ENCODE measurements around the gene FAM174C.
A peak's percentile ranks its signal among the peaks of the same experiment; 100 is the strongest.

The FAM174C gene

GRCh38 chr19:1262623-1263123 lies 12.7 kb upstream of the FAM174C start:
- peak; percentile 30 for DNase-seq

- no peak for DNase-seq
Observed at GRCh38 chr19:1263188-1263587, 12.1 kb upstream of the FAM174C start.

GRCh38 chr19:1264801-1265614 lies 10.3 kb upstream of the FAM174C start:
- DNase-seq, result peak; percentile 73

- DNase-seq, result no peak
Observed at GRCh38 chr19:1265615-1266128, 9.7 kb upstream of the FAM174C start.

- DNase-seq, result peak; percentile 86
Observed at GRCh38 chr19:1266129-1266915, 9.0 kb upstream of the FAM174C start.

GRCh38 chr19:1266916-1267476 lies 8.3 kb upstream of the FAM174C start:
- DNase-seq, result peak; percentile 93

- peak; percentile 66 for DNase-seq
Observed at GRCh38 chr19:1267477-1268225, 7.7 kb upstream of the FAM174C start.

GRCh38 chr19:1268226-1269064 lies 6.9 kb upstream of the FAM174C start:
- DNase-seq, result no peak

- peak; percentile 97 for DNase-seq
Observed at GRCh38 chr19:1269065-1269477, 6.3 kb upstream of the FAM174C start, which contains the start of gene CIRBP. Gene CIRBP, plus strand, starts transcription at chr19:1269332. Its CDS starts 1,602 bp downstream, at chr19:1270934.

- DNase-seq, result peak; percentile 93
Observed at GRCh38 chr19:1269478-1270212, 5.7 kb upstream of the FAM174C start.

GRCh38 chr19:1270213-1270853 lies 5.0 kb upstream of the FAM174C start:
- DNase-seq, result no peak

GRCh38 chr19:1270854-1271527 lies 4.3 kb upstream of the FAM174C start:
- DNase-seq, result no peak

GRCh38 chr19:1271528-1272422 lies 3.6 kb upstream of the FAM174C start:
- DNase-seq, result no peak

- DNase-seq, result no peak
Observed at GRCh38 chr19:1272423-1273262, 2.7 kb upstream of the FAM174C start.

- no peak for DNase-seq
Observed at GRCh38 chr19:1273263-1274041, 1.9 kb upstream of the FAM174C start.

- no peak for DNase-seq
Observed at GRCh38 chr19:1274081-1274851, 1.1 kb upstream of the FAM174C start.
